ENCODE data around the gene HSF2. TPM values are rescaled to one million over a fixed set of nuclear protein-coding genes. Genes with fewer than 3 reads are reported as not detected.
"Not testable (repeated sequence)": the region's sequence is repeated elsewhere in the genome, so short reads cannot be mapped to it uniquely, and the experiment has no call there.

The HSF2 gene
- total and polyA plus RNA-seq, 2 donors from 2014 or later = 7.8 to 9.5 TPM

- Histone ChIP-seq H3K27me3 (ENCODE audit: control insufficient read depth, insufficient read depth, low read length) (no peaks in the 10 kb centered on the region), H3K36me3 (ENCODE audit: control insufficient read depth in 2 of 3, insufficient read depth in 3 of 3, low read length in 3 of 3) (peaks cover 16 to 32% (median 17%) of the 10 kb centered on the region in 3 donors), H3K9ac (ENCODE audit: low read length in 3 of 3) (no peak overlapping the region), H3K4me1 (ENCODE audit: control insufficient read depth in 2 of 3, insufficient read depth in 2 of 3, low read depth in 1 of 3, low read length in 3 of 3) (no peaks in the 10 kb centered on the region), H3K9me3 (ENCODE audit: control insufficient read depth in 2 of 3, insufficient read depth in 1 of 3, low read length in 3 of 3) (no peaks in the 10 kb centered on the region), H3K4me3 (ENCODE audit: low read length in 3 of 3) (no peak overlapping the region), H3K27ac (ENCODE audit: low read depth in 2 of 2, low read length in 2 of 2) (no peak overlapping the region)
- DNase-seq (peak in 2 of 5 donors; percentile 40 to 56), FAIRE-seq (peak; percentile 80)
- intact Hi-C loops (cut with DNase I) = no loop called here
- TF ChIP-seq CTCF (IDR thresholded peaks at IDR 0.05; ENCODE audit: borderline replicate concordance, extremely low read depth, insufficient read depth) = no peak
Observed at GRCh38 chr6:122449069-122449468, 49.6 kb downstream of the HSF2 start.

DNA sequence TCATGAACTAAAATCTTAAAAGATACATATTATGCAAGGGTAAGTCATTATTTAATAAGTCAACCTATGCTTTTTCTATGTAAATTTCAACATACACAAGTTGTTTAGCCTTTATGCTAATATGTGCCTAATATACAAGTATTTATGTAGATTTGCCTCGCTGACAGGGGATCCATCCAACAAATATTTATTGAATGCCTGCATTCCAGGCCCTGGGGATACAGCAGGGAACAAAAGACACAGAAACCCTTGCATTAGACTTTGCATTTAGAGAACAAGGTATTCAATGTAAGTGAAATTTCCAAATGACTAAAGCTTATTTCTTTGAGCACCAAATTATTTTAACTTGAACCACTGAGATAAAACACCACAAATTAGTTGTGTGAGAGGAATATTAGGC lies 53.1 kb downstream of the HSF2 start:
- H3K9ac ChIP-seq (ENCODE audit: low read length in 3 of 3) = no peak overlapping the region
- TF ChIP-seq CTCF (IDR thresholded peaks at IDR 0.05; ENCODE audit: borderline replicate concordance, extremely low read depth, insufficient read depth) = no peak
- DNase-seq = no peak
- no peak for FAIRE-seq
- H3K27me3 ChIP-seq (ENCODE audit: control insufficient read depth, insufficient read depth, low read length) = no peaks in the 10 kb centered on the region
- H3K4me3 ChIP-seq (ENCODE audit: low read length in 3 of 3) = no peak overlapping the region
- H3K36me3 ChIP-seq (ENCODE audit: control insufficient read depth in 2 of 3, insufficient read depth in 3 of 3, low read length in 3 of 3) = peaks cover 20 to 41% (median 21%) of the 10 kb centered on the region in 3 donors
- no peaks in the 10 kb centered on the region for H3K4me1 ChIP-seq (ENCODE audit: control insufficient read depth in 2 of 3, insufficient read depth in 2 of 3, low read depth in 1 of 3, low read length in 3 of 3)
- no peak overlapping the region for H3K27ac ChIP-seq (ENCODE audit: low read depth in 2 of 2, low read length in 2 of 2)
- no peaks in the 10 kb centered on the region for H3K9me3 ChIP-seq (ENCODE audit: control insufficient read depth in 2 of 3, insufficient read depth in 1 of 3, low read length in 3 of 3)
- intact Hi-C loops (cut with DNase I) = no loop called here

- Histone ChIP-seq H3K27ac (ENCODE audit: low read depth in 2 of 2, low read length in 2 of 2) (no peak overlapping the region), H3K9me3 (ENCODE audit: control insufficient read depth in 2 of 3, insufficient read depth in 1 of 3, low read length in 3 of 3) (no peaks in the 10 kb centered on the region), H3K4me1 (ENCODE audit: control insufficient read depth in 2 of 3, insufficient read depth in 2 of 3, low read depth in 1 of 3, low read length in 3 of 3) (peaks cover 0 to 7% (median 4%) of the 10 kb centered on the region in 3 donors), H3K9ac (ENCODE audit: low read length in 3 of 3) (no peak overlapping the region), H3K36me3 (ENCODE audit: control insufficient read depth in 2 of 3, insufficient read depth in 3 of 3, low read length in 3 of 3) (peaks cover 20 to 41% (median 21%) of the 10 kb centered on the region in 3 donors), H3K4me3 (ENCODE audit: low read length in 3 of 3) (no peak overlapping the region), H3K27me3 (ENCODE audit: control insufficient read depth, insufficient read depth, low read length) (no peaks in the 10 kb centered on the region)
- DNase-seq (no peak), FAIRE-seq (no peak)
- no peak for TF ChIP-seq CTCF (IDR thresholded peaks at IDR 0.05; ENCODE audit: borderline replicate concordance, extremely low read depth, insufficient read depth)
- intact Hi-C loops (cut with DNase I) = no loop called here
Observed at GRCh38 chr6:122454673-122455072, 55.2 kb downstream of the HSF2 start.

GRCh38 chr6:122455116-122455515 lies 55.7 kb downstream of the HSF2 start:
- H3K4me1 ChIP-seq (ENCODE audit: control insufficient read depth in 2 of 3, insufficient read depth in 2 of 3, low read depth in 1 of 3, low read length in 3 of 3); DNase-seq; H3K27ac ChIP-seq (ENCODE audit: low read depth in 2 of 2, low read length in 2 of 2); H3K4me3 ChIP-seq (ENCODE audit: low read length in 3 of 3); intact Hi-C loops (cut with DNase I); H3K9ac ChIP-seq (ENCODE audit: low read length in 3 of 3); H3K27me3 ChIP-seq (ENCODE audit: control insufficient read depth, insufficient read depth, low read length); FAIRE-seq; H3K9me3 ChIP-seq (ENCODE audit: control insufficient read depth in 2 of 3, insufficient read depth in 1 of 3, low read length in 3 of 3): not testable (repeated sequence)
- H3K36me3 ChIP-seq (ENCODE audit: control insufficient read depth in 2 of 3, insufficient read depth in 3 of 3, low read length in 3 of 3) = peaks cover 20 to 41% (median 21%) of the 10 kb centered on the region in 3 donors

Measured in kidney (tissue), 14 donors.